ENCODE measurements around the gene GDPD5. TPM values are rescaled to one million over a fixed set of nuclear protein-coding genes. Genes with fewer than 3 reads are reported as not detected.

Gene GDPD5
- total RNA-seq, 1 experiment from 2014 or later = 12.2 TPM

- TF ChIP-seq ZBTB43 (CRISPR knock-in tag; IDR thresholded peaks at IDR 0.05) = no peak
- TF ChIP-seq SP1 (CRISPR knock-in tag; conservative IDR thresholded peaks at IDR 0.05) = no peak
- TF ChIP-seq JUN (CRISPR knock-in tag; IDR thresholded peaks at IDR 0.05) = no peak
- no peak for TF ChIP-seq NFYB (CRISPR knock-in tag; conservative IDR thresholded peaks at IDR 0.05; ENCODE audit: low read depth)
- TF ChIP-seq ATF6 (CRISPR knock-in tag; IDR thresholded peaks at IDR 0.05) = no peak
- no peak for TF ChIP-seq HMGXB4 (CRISPR knock-in tag; IDR thresholded peaks at IDR 0.05)
- TF ChIP-seq IRF2 (CRISPR knock-in tag; IDR thresholded peaks at IDR 0.05; ENCODE audit: borderline replicate concordance, low read depth) = no peak
These were observed 38.4 kb downstream of the GDPD5 start (continued) for GRCh38 chr11:75487365-75487764.

- Mint-ChIP-seq H3K4me1 (peaks cover 6% of the 10 kb centered on the region), H3K9me3 (no peaks in the 10 kb centered on the region), H3K27me3 (ENCODE audit: low read depth) (no peaks in the 10 kb centered on the region), H3K27ac (no peak overlapping the region), H3K4me3 (no peak overlapping the region), H3K36me3 (no peaks in the 10 kb centered on the region)
- DNase-seq (ENCODE audit: low spot score) (no peak), ATAC-seq (no peak)
- ChIA-PET POLR2A (no interaction called here), CTCF (interaction anchor here (0.7 kb wide), 1 partner anchor 35 kb away, joined by 3 read pairs; no protein-coding TSS in a partner anchor)
- TF ChIP-seq USF2 (CRISPR knock-in tag; IDR thresholded peaks at IDR 0.05) = no peak
- TF ChIP-seq ZNF396 (CRISPR knock-in tag; IDR thresholded peaks at IDR 0.05; ENCODE audit: borderline replicate concordance) = no peak
- TF ChIP-seq NFYB (CRISPR knock-in tag; conservative IDR thresholded peaks at IDR 0.05; ENCODE audit: low read depth) = no peak
- TF ChIP-seq PREB (CRISPR knock-in tag; IDR thresholded peaks at IDR 0.05; ENCODE audit: borderline replicate concordance) = no peak
- no peak for TF ChIP-seq FOXJ3 (CRISPR knock-in tag; IDR thresholded peaks at IDR 0.05; ENCODE audit: borderline replicate concordance)
- TF ChIP-seq TCF7 (CRISPR knock-in tag; IDR thresholded peaks at IDR 0.05; ENCODE audit: low read depth) = no peak
These were observed 40.0 kb downstream of the GDPD5 start for GRCh38 chr11:75485742-75486141.

- ATAC-seq (no peak; the same call in 1 of the 2 replicates), DNase-seq (ENCODE audit: low spot score) (no peak)
- no peak overlapping the region for H3K4me3 Mint-ChIP-seq
- no peaks in the 10 kb centered on the region for H3K9me3 Mint-ChIP-seq
- POLR2A ChIA-PET = no interaction called here
- no peak overlapping the region for H3K27ac Mint-ChIP-seq
- CTCF ChIA-PET = interaction anchor here (1.0 to 1.1 kb wide), 2 partner anchors 32 to 39 kb away, joined by 4 read pairs; no protein-coding TSS in a partner anchor
- H3K4me1 Mint-ChIP-seq = no peaks in the 10 kb centered on the region
- no peaks in the 10 kb centered on the region for H3K27me3 Mint-ChIP-seq (ENCODE audit: low read depth)
- H3K36me3 Mint-ChIP-seq = no peaks in the 10 kb centered on the region
- TF ChIP-seq PREB (CRISPR knock-in tag; IDR thresholded peaks at IDR 0.05; ENCODE audit: borderline replicate concordance) (no peak), RORB (CRISPR knock-in tag; IDR thresholded peaks at IDR 0.05) (no peak), JUN (CRISPR knock-in tag; IDR thresholded peaks at IDR 0.05) (no peak), ATF2 (CRISPR knock-in tag; IDR thresholded peaks at IDR 0.05; ENCODE audit: borderline replicate concordance, low read depth) (no peak), AFF4 (CRISPR knock-in tag; IDR thresholded peaks at IDR 0.05; ENCODE audit: borderline replicate concordance) (no peak), ZNF512 (CRISPR knock-in tag; IDR thresholded peaks at IDR 0.05; ENCODE audit: borderline replicate concordance) (no peak)
These were observed 42.7 kb downstream of the GDPD5 start for GRCh38 chr11:75482931-75483469.
